Activated CD4-positive, alpha-beta T cell treated with anti-CD3 and anti-CD28 coated beads, Interleukin-2, amount 50 U/mL, for 1 hour (primary cell): ENCODE results near the gene RTN4.
"Not testable (repeated sequence)": the region's sequence is repeated elsewhere in the genome, so short reads cannot be mapped to it uniquely, and the experiment has no call there.

Source experiments
- DNase-seq: peaks from one replicate; pipeline ENCODE4 v3.0.0-alpha.2; 2020

Gene RTN4

GRCh38 chr2:55073000-55073983 is 23.0 kb upstream of the RTN4 start:
- DNase-seq, result no peak

- no peak for DNase-seq
Observed at GRCh38 chr2:55063713-55064323, 13.6 kb upstream of the RTN4 start.

GRCh38 chr2:55063226-55063625 is 13.0 kb upstream of the RTN4 start:
- DNase-seq, result no peak

GRCh38 chr2:55062754-55063153 is 12.5 kb upstream of the RTN4 start:
- DNase-seq, result no peak

GRCh38 chr2:55061523-55062344 is 11.5 kb upstream of the RTN4 start:
- no peak for DNase-seq

GRCh38 chr2:55059793-55060192 is 9.5 kb upstream of the RTN4 start:
- DNase-seq, result no peak

GRCh38 chr2:55057474-55057873 is 7.2 kb upstream of the RTN4 start:
- DNase-seq, result no peak

- DNase-seq, result no peak
Observed at GRCh38 chr2:55056024-55056521, 5.8 kb upstream of the RTN4 start.

- no peak for DNase-seq
Observed at GRCh38 chr2:55054106-55054875, 4.0 kb upstream of the RTN4 start.

- not testable (repeated sequence) for DNase-seq
Observed at GRCh38 chr2:55053225-55053624, 3.0 kb upstream of the RTN4 start.

- no peak for DNase-seq
Observed at GRCh38 chr2:55052129-55053061, 2.1 kb upstream of the RTN4 start.

GRCh38 chr2:55051026-55051866 is 995 bp upstream of the RTN4 start:
- peak; percentile 29 for DNase-seq

- peak; percentile 21 for DNase-seq
Observed at GRCh38 chr2:55049821-55050099, 491 bp downstream of the RTN4 start.

GRCh38 chr2:55049043-55049820 is 1.0 kb downstream of the RTN4 start:
- DNase-seq, result peak; percentile 49

- no peak for DNase-seq
Observed at GRCh38 chr2:55048508-55049042, 1.7 kb downstream of the RTN4 start.

- no peak for DNase-seq
Observed at GRCh38 chr2:55047677-55048299, 2.5 kb downstream of the RTN4 start.

- DNase-seq, result no peak
Observed at GRCh38 chr2:55045780-55046179, 4.5 kb downstream of the RTN4 start.

- DNase-seq, result no peak
Observed at GRCh38 chr2:55043841-55044240, 6.4 kb downstream of the RTN4 start.

GRCh38 chr2:55038428-55038827 is 11.8 kb downstream of the RTN4 start:
- DNase-seq, result no peak
